CD4-positive, alpha-beta T cell treated with Interferon alpha-2 for 1 hour (primary cell): ENCODE data around the gene MYH11.
"Not testable (repeated sequence)": the region's sequence is repeated elsewhere in the genome, so short reads cannot be mapped to it uniquely, and the experiment has no call there.

Experiments
- DNase-seq, 2 donors: peaks; one replicate each; pipeline ENCODE4 v3.0.0-alpha.2; 2020 to 2022

MYH11 gene

DNA sequence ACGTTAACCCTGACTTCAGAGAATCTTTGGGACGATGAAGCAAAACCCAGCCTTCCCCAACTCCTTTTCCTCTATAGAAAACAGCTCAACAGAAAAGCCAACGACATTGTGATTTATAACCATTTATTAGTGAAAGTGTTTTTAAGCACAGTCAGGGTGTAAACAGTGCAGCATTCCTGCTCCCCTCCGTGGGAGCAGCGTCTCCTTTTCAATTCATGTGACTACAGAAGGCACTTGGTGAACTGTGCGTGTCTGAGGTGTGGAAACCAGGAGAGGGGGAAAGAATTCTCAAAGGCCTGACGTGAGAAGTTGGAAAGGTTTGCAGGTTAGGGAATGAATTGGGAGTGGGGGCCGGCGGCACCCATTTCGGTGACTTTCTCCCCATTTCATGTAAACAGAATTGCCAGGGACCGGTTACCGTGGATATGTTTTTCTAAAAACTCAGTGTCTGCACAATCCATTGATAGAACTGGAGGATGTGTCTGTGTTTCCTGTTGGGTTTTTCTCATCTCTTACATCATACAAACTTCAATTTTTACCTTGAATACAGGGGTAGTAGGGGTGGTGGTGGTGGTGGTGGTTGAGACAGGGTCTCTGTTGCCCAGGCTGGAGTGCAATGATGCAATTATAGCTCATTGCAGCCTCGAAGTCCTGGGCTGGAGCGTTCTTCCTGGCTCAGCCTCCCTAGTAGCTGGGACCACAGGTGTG, 153.6 kb downstream of the MYH11 start:
- no peak for DNase-seq

DNA sequence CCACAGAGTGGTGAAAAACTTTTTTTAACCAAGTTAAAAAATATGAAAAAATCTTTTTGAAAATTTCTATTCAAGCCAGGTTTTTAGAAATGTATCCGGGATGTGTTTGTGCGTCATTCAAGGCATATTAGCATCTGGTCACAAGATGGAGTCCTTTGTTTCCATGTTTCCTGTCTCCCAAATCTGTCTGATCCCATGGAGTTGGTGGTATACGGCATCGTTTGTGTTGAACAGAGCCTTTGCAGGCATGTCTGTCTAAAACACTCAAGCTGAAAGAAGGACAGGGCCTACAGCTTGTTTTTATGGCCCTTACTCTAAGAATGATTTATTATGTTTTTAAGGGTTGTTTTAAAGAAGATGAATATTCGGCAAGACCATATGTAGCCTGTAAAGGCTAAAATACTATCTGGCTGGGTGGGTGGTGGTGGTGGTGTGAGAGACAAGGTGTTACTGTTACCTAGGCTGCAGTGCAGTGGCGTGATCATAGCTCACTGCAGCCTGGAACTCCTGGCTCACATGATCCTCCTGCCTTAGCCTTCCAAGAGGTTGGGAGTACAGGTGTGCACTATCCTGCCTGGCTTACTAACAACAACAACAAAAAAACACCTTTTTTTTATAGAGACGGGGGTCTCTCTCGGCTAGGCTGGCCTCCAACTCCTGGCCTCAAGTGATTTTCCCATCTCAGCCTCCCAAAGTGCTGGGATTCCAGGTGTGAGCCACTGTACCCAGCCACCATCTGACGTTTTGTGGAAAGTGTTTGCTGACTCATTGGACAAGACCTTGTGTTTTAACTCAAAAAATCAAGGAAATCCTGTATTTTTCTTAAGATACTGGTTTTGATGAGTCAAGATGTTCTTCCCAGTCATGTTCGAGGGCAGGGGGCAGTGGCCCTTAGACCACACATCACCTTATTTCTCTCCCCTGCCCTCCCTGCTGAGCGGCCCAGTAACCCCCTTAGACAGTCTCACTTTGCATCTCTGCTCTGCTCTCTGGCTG, 154.6 kb downstream of the MYH11 start:
- DNase-seq: no peak

DNA sequence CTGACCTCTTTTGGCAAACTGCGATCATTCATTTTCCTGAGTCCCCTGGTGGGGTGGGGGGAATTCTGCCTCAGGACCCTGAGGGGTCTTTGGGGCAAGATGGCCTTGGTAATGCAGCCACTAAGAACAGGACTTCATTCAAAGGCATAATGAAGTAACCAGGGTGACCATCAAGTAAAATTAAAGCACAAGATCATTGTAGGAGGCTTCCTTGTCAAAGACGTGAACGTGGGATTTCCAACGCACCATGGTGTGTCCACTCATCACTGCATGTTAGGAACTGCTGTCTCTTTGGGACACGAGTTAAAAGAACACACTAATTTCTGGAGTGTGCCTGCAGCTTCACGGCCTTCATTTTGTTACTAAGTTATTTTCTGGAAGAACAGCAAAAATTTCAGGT, 155.5 kb downstream of the MYH11 start:
- DNase-seq: no peak

DNA sequence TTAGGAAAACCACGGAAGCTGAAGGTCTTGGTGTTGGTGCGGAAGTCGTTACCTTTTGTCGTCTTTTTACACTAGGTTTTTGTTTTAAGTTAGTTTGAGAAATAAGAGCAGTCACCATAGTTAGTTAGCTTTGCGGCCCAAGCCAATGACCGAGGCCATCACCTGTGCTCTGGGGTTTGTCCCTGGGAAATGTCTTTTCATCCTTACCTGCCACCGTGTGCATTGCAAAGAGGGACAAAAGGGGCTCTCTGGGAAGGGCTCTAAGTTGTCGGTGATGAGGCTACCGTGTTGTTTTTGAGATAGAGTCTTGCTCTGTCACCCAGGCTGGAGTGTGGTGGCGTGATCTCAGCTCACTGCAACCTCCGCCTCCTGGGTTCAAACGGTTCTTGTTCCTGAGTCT, 157.0 kb downstream of the MYH11 start:
- no peak for DNase-seq

DNA sequence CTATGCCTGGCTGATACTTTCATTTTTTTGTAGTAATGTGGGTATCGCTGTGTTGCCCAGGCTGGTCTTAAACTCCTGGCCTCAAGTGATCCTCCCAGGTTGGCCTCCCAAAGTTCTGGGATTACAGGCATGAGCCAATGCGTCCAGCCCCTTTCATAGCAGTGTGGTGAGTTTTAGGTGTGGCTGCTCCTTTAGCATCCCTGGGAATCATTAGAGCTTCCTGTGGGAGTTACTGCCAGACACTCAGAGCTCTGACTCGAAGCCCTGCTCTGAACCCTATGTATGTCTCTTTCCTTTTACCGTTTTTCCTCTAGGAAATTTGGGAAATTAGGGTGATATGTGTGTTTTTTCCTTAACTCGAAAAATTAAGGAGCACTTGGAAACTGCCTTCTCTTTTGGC, 162.3 kb downstream of the MYH11 start:
- no peak for DNase-seq

DNA sequence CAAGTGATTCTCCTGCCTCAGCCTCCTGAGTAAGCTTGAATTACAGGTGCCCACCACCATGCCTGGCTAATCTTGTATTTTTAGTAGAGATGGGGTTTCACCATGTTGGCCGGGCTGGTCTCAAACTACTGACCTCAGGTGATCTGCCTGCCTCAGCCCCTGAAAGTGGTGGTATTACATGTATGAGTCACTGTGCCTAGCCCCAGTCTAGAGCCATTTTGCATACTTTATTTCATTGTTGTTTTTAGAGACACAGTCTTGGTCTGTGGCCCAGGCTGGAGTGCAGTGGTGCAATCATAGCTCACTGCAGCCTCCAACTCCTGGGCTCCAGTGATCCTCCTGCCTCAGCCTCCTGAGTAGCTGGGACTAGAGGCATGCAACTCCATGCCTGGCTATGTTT, 164.3 kb downstream of the MYH11 start:
- DNase-seq: not testable (repeated sequence)

DNA sequence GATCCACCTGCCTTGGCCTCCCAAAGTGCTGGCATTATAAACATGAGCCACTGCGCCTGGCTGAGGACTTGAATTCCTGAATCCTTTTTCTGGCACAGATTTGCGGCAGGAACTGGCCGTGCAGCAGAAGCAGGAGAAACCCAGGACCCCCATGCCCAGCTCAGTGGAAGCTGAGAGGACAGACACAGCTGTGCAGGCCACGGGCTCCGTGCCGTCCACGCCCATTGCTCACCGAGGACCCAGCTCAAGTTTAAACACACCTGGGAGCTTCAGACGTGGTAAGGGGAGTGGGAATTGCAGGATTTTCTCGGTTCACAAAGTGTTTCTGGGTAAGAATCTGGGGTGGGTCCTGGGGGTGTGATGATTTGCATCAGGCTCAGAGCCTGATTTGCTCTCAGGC, 165.8 kb downstream of the MYH11 start:
- no peak for DNase-seq

DNA sequence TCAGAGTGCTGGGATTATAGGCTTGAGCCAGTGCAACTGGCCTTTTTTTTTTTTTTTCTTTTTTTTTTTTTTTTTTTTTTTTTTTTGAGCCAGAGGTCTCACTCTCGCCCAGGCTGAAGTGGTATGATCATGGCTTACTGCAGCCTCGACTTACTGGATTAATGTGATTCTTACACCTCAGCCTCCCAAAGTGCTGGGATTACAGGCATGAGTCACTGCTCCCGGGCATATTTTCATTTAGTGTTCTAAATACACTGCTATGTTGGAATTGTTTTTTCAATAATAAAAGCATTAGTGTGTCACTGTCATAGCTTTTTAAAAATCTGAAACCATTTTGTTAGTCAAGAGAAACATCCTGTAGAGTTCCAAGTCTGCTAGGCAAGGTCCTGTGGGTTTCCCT, 166.5 kb downstream of the MYH11 start:
- no peak for DNase-seq

DNA sequence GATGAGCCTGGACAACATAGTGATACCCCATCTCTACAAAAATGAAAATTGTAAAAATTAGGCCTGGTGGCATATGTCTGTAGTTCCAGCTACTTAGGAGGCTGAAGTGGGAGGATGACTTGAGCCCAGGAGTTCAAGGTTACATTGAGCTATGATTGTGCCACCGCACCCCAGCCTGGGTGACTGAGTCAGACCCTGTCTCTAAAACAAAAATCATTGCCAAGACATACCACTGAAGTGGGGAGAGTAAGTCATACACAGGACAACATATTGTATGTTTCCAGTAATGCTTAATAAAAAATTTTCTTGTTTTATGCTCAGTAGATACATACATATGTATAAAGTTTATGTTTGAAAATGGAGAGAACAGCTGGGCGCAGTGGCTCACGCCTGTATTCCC, 167.5 kb downstream of the MYH11 start:
- DNase-seq: no peak

DNA sequence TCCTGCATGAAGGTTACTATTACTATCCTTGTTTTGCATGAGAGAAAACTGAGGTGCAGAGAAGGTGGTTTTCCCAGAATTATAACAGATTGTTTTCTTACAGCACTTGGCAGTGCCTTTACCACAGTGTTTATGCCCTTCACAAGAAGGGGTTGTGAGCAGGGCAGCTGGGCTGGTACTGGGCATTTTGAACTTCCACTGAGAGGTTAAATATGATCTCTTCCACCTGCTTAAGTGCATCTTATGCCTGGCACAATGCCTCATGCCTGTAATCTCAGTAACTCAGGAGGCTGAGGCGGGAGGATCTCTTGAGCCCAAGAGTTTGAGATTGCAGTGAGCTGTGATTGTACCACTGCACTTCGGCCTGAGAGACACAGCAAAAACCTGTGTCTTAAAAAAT, 170.5 kb downstream of the MYH11 start:
- DNase-seq: no peak

DNA sequence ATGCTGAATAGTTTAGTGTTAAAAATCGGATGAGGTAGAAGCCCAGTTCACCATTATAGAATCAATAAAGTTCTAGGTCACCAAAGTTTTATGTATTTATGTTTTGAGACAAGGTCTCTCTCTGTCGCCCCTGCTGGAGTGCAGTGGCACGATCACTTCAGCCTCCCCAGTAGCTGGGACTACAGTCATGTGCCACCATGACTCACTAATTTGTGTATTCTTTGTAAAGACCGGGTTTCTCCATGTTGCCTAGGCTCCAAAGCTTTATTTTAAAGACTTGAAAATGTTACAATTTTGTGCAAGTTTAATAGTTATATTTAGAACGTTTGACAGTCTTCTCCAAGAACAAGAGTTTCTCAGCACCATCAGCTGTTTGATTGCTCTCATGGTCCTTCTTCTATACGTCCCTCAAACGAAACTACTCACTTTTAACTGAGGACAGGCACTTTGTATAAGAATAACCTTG, 174.7 kb downstream of the MYH11 start:
- DNase-seq: peak; percentile 49 to 50

DNA sequence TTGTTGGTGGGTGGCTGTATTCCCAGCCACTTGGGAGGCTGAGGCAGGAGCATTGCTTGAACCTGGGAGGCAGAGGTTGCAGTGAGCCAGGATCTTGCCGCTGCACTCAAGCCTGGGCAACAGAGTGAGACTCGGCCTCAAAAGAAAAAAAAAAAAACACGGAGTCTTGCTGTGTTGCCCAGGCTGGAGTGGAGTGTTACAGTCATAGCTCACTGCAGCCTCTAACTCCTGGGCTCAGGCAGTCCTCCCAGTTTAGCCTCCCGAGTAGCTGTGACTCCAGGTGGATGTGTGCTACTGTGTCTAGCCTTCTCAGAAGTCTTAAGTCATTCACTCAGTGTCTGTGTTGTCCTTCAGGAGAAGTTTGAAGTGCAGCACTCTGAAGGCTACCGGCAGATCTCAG, 179.4 kb downstream of the MYH11 start:
- no peak for DNase-seq

DNA sequence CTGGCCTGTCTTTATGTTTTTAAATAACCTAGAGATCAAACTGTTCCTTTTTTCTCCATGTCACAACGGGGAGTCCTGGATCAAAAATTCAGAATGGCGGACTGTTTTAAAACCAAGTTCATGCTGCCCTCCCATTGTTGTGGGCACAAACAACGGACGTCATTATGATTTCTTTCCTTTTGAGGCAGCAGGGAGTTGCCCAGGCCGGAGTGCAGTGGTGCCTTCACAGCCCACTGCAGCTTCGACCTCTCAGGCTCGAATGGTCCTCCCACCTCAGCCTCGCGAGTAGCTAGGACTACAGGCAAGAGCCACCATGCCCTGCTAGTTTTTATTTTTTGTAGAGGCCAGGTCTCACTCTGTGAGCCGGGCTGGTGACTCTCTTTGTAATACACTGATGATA, 180.3 kb downstream of the MYH11 start:
- no peak for DNase-seq

DNA sequence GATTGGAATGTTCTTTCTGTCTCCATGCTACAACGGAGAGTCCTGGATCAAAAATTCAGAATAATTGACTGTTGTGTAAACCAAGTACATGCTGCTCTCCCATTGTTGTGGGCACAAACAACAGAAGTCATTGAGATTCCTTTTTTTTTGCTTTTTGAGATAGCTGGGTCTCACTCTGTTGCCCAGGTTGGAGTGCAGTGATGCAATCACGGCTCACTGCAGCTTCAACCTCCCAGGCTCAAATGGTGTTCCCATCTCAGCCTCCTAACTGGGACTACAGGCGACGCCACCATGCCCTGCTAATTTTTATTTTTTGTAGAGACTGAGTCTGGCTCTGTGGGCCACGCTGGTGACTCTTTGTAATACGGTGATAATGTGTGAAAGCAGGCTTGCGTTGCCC, 182.3 kb downstream of the MYH11 start:
- DNase-seq: no peak

DNA sequence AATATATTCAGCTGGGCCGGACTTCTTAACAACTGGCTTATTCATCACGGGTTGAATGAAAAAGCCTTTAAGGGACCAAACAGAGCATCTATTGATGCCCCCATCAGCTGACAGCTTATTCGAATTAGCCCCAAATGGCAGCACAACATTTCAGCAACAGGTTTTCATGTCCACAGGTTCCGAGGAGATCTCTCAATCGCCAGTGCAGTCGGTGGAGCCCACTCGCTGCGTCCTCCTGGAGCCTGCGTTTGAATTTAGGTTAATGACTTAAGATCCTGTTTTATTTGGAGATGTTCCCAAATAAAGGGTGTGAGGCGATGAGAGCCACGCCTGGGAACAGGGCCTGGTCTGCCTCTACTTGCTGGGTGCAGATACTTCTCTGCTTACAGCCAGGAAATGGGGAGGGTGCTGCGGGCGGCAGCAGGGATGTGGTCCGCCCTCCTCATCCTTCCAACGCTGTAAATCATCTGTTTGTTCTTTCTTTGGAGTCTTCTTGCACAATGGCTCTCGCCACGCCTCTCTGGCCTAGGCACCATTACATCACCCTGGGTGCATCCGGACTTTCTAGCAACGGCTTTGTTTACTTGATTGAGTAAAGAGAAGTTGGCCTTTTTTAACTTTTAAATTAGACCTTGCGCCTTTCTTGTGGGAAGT, 184.2 kb downstream of the MYH11 start:
- peak; percentile 80 to 86 for DNase-seq

DNA sequence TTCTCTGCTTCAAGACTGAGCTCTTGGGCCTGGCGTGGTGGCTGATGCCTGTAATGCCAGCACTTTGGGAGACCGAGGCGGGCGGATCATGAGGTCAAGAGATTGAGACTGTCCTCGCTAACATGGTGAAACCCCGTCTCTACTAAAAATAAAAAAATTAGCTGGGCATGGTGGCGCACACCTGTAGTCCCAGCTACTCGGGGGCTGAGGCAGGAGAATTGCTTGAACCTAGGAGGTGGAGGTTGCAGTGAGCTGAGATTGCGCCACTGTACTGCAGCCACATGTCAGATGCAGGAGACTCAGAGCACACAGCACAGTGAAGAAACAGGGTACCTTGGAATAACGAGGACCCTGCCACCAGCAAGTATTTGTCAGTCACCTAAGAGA, 184.7 kb downstream of the MYH11 start:
- not testable (repeated sequence) for DNase-seq

DNA sequence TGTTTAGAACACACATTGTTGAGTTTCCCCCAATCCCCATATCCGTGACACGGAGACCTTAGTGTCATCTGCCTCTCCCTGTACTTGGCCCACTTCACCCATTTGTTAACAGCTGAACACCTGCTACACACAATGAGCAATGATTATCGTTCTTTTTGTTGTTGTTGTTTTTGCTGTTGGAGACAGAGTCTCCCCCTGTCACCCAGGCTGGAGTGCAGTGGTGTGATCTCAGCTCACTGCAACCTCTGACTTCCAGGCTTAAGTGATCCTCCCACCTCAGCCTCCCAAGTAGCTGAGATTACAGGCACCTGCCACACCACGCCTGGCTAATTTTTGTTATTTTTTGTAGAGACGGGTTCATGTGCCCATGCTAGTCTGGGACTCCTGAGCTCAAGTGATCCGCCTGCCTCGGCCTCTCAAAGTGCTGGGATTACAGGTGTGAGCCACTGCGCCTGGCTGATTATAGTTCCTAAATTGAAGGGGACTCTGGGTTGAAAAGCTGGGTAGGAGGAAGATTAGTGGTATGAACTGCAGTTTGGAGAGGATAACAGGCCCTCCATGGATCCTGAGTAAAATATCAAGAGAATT, 185.2 kb downstream of the MYH11 start:
- no peak for DNase-seq

DNA sequence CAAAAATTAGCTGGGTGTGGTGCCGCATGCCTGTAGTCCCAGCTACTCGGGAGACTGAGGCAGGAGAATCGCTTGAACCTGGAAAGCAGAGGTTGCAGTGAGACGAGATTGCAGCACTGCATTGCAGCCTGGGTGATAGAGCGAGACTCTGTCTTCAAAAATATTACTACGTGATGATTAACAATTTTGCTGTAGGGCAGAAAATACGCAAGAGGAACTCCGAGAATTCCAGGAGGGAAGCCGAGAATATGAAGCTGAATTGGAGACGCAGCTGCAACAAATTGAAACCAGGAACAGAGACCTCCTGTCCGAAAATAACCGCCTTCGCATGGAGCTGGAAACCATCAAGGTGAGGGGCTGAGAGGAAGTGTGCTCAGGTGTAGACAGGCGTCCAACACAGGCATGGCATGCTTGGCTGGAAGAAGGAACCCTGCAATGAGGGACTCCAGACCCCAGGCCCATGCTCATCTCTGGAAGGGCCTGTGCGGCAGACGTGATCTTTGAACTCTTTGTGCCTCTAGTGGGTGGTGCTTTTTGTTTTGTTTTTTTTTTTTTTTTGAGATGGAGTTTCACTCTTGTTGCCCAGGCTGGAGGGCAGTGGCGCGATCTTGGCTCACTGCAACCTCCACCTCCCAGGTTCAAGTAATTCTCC, 189.6 kb downstream of the MYH11 start:
- no peak for DNase-seq

DNA sequence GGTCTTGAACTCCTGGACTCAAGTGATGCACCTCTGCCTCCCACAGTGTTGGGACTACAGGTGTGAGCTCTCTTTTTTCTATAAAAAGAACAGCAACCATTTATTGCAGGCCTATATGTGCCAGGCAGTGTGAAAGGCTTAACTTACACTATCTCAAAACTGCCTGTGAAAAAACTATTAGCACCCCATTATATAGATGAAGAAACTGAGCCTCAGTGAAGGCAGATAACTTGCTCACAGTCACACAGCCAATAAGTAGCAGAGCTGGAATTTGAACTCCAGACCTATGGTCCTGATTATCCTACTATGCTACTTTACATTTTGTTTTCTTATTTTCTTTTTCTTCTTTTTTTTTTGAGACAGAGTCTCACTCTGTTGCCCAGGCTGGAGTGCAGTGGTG, 191.7 kb downstream of the MYH11 start:
- DNase-seq: no peak

DNA sequence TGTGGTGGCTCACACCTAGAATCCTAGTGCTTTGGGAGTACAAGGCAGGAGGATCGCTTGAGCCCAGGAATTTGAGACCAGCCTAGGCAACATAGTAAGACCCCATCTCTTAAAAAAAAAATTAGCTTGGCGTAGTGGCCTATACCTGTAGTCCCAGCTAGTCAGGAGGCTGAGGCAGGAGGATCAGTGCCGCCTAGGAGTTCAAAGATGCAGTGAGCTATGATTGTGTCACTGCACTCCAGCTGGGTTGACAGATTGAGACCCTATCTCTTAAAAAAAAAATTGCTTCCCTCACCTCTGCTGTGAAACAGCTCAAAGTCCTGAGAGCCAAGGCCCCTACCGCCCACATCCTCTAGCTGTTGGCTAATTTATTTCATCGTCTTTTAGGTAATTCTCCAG, 196.6 kb downstream of the MYH11 start:
- DNase-seq: no peak

DNA sequence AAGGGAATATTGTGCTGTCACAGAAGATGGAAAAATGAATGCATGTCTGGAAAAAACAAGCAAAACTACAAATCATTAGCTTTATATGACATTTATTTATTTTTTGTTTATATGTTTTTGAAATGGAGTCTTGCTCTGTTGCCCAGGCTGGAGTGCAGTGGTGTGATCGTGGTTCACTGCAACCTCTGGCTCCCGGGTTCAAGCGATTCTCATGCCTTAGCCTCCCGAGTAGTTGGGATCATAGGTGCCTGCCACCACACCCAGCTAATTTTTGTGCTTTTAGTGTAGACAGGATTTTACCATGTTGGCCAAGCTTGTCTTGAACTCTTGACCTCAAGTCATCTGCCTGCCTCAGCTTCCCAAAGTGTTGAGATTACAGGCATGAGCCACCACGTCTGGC, 198.3 kb downstream of the MYH11 start:
- no peak for DNase-seq

DNA sequence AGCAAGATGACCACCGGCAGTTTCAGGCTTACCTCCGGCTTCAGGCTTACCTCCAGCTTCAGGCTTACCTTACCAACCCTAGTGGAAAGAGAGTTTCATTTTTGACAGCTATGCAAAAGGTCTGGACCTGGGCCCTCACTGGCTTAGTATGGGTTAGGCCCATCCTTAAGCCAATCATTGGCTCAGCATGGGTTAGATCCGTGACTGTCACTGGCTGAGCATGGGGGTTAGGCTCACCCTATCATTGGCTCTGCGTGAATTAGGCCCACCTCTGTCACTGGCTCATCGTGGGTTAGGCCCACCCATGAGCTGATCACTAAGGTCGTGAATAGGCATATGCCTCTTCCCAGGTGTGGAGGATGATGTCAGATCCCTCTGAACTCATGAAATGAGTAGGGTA, 198.7 kb downstream of the MYH11 start:
- DNase-seq: no peak

DNA sequence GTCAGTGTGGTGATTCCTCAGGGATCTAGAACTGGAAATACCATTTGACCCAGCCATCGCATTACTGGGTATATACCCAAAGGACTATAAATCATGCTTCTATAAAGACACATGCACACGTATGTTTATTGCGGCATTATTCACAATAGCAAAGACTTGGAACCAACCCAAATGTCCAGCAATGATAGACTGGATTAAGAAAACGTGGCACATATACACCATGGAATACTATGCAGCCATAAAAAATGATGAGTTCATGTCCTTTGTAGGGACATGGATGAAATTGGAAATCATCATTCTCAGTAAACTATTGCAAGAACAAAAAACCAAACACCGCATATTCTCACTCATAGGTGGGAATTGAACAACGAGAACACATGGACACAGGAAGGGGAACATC, 201.3 kb downstream of the MYH11 start:
- not testable (repeated sequence) for DNase-seq
